ENCODE data around the gene MSI2.

GRCh38 chr17:57394375-57394774 is 138.1 kb downstream of the MSI2 start:
- TF ChIP-seq CTCF (IDR thresholded peaks at IDR 0.05; ENCODE audit: low read depth, low read length, poor library complexity, severe bottlenecking) (no peak), EZH2phosphoT487 (IDR thresholded peaks at IDR 0.05; ENCODE audit: borderline replicate concordance, low read length) (no peak)

Measured in DOHH2 (cell line).